ENCODE data around the gene COX4I2. TPM values are rescaled to one million over a fixed set of nuclear protein-coding genes. Genes with fewer than 3 reads are reported as not detected.

Gene COX4I2
- total RNA-seq (2014; rRNA removed; shearing (Covaris generic)): not detected in 2 replicates

GRCh38 chr20:31637660-31638059 is at the start of gene COX4I2:
Gene COX4I2, plus strand, starts transcription at chr20:31637912. Its CDS starts 1,106 bp downstream, at chr20:31639018.

GRCh38 chr20:31605031-31605901 is 32.4 kb upstream of the COX4I2 start, which contains the start of gene ID1:
Gene ID1, plus strand, starts transcription at chr20:31605289. Its CDS starts 99 bp downstream, at chr20:31605388.

Small RNAs within 50 kb of the gene (small RNA-seq; reads per million reads assigned to genes)
- 0.13 reads per million for gene MIR3193

Other genes with a start within 250 kb of the COX4I2 start
- not detected in 2 replicates for gene DEFB119, start 247.3 kb upstream of the COX4I2 start, total RNA-seq (2014; rRNA removed; shearing (Covaris generic))
- not detected in 2 replicates for gene DEFB121, start 231.7 kb upstream of the COX4I2 start, total RNA-seq (2014; rRNA removed; shearing (Covaris generic))
- not detected in 2 replicates for gene DEFB123, start 197.3 kb upstream of the COX4I2 start, total RNA-seq (2014; rRNA removed; shearing (Covaris generic))
- gene DEFB124, start 162.8 kb upstream of the COX4I2 start, total RNA-seq (2014; rRNA removed; shearing (Covaris generic)): not detected in 2 replicates
- gene REM1, start 162.6 kb upstream of the COX4I2 start, total RNA-seq (2014; rRNA removed; shearing (Covaris generic)): 0.23 and 1.5 TPM in 2 replicates
- 81.3 and 109 TPM in 2 replicates for gene HM13, start 123.5 kb upstream of the COX4I2 start, total RNA-seq (2014; rRNA removed; shearing (Covaris generic))
- 813 and 881 TPM in 2 replicates for gene ID1, start 32.6 kb upstream of the COX4I2 start, total RNA-seq (2014; rRNA removed; shearing (Covaris generic))
- gene BCL2L1, start 85.0 kb downstream of the COX4I2 start, total RNA-seq (2014; rRNA removed; shearing (Covaris generic)): 117 and 122 TPM in 2 replicates
- gene TPX2, start 101.4 kb downstream of the COX4I2 start, total RNA-seq (2014; rRNA removed; shearing (Covaris generic)): 122 and 126 TPM in 2 replicates
- gene MYLK2, start 181.4 kb downstream of the COX4I2 start, total RNA-seq (2014; rRNA removed; shearing (Covaris generic)): 2.1 and 2.3 TPM in 2 replicates
- not detected in 2 replicates for gene FOXS1, start 207.7 kb downstream of the COX4I2 start, total RNA-seq (2014; rRNA removed; shearing (Covaris generic))
- gene DUSP15, start 232.6 kb downstream of the COX4I2 start, total RNA-seq (2014; rRNA removed; shearing (Covaris generic)): 1.5 and 3.1 TPM in 2 replicates
- 0.11 TPM in 1 of 2 replicates, not detected in the other for gene TTLL9, start 232.7 kb downstream of the COX4I2 start, total RNA-seq (2014; rRNA removed; shearing (Covaris generic))

Measured in A375 (cell line).